GM19397 (cell line): ENCODE measurements around the gene FARS2.
"Not testable (repeated sequence)": the region's sequence is repeated elsewhere in the genome, so short reads cannot be mapped to it uniquely, and the experiment has no call there.

Experiments
- ATAC-seq: cut with Tn5 transposase; IDR thresholded peaks from one replicate; pipeline ENCODE4 v1.9.1; 2021; ENCODE audit warnings: mild to moderate bottlenecking, moderate library complexity; ENCODE audit not compliant: unreplicated experiment

The FARS2 gene

GRCh38 chr6:5564746-5565145 is 303.4 kb downstream of the FARS2 start:
- ATAC-seq = not testable (repeated sequence)

GRCh38 chr6:5565971-5566370 is 304.7 kb downstream of the FARS2 start:
- no peak for ATAC-seq

GRCh38 chr6:5566718-5567117 is 305.4 kb downstream of the FARS2 start:
- ATAC-seq = no peak

- ATAC-seq = no peak
Measured at GRCh38 chr6:5567352-5567751, 306.0 kb downstream of the FARS2 start.

GRCh38 chr6:5567890-5568289 is 306.6 kb downstream of the FARS2 start:
- ATAC-seq = no peak

- no peak for ATAC-seq
Measured at GRCh38 chr6:5569491-5569890, 308.2 kb downstream of the FARS2 start.

- no peak for ATAC-seq
Measured at GRCh38 chr6:5570641-5571040, 309.3 kb downstream of the FARS2 start.

GRCh38 chr6:5580736-5581581 is 319.6 kb downstream of the FARS2 start:
- ATAC-seq = no peak

- no peak for ATAC-seq
Measured at GRCh38 chr6:5582762-5583161, 321.4 kb downstream of the FARS2 start.

- no peak for ATAC-seq
Measured at GRCh38 chr6:5583528-5583927, 322.2 kb downstream of the FARS2 start.

- no peak for ATAC-seq
Measured at GRCh38 chr6:5584078-5584482, 322.8 kb downstream of the FARS2 start.

GRCh38 chr6:5587648-5588047 is 326.3 kb downstream of the FARS2 start:
- ATAC-seq = no peak

- no peak for ATAC-seq
Measured at GRCh38 chr6:5589422-5590141, 328.3 kb downstream of the FARS2 start.

GRCh38 chr6:5590187-5590586 is 328.9 kb downstream of the FARS2 start:
- no peak for ATAC-seq

GRCh38 chr6:5592886-5593519 is 331.7 kb downstream of the FARS2 start:
- no peak for ATAC-seq

GRCh38 chr6:5595184-5595583 is 333.9 kb downstream of the FARS2 start:
- no peak for ATAC-seq

- no peak for ATAC-seq
Measured at GRCh38 chr6:5597413-5597812, 336.1 kb downstream of the FARS2 start.

- ATAC-seq = no peak
Measured at GRCh38 chr6:5598123-5598522, 336.8 kb downstream of the FARS2 start.

- no peak for ATAC-seq
Measured at GRCh38 chr6:5599127-5599526, 337.8 kb downstream of the FARS2 start.

GRCh38 chr6:5605937-5606336 is 344.6 kb downstream of the FARS2 start:
- ATAC-seq = no peak

- no peak for ATAC-seq
Measured at GRCh38 chr6:5606546-5606945, 345.2 kb downstream of the FARS2 start.

GRCh38 chr6:5610640-5611039 is 349.3 kb downstream of the FARS2 start:
- ATAC-seq = no peak
